HG03280 (cell line): ENCODE data around the gene HHATL.

Experiments
- ATAC-seq: cut with Tn5 transposase; IDR thresholded peaks from one replicate; pipeline ENCODE4 v1.9.1; 2021; ENCODE audit warnings: mild to moderate bottlenecking, moderate library complexity; ENCODE audit not compliant: unreplicated experiment

Gene HHATL

DNA sequence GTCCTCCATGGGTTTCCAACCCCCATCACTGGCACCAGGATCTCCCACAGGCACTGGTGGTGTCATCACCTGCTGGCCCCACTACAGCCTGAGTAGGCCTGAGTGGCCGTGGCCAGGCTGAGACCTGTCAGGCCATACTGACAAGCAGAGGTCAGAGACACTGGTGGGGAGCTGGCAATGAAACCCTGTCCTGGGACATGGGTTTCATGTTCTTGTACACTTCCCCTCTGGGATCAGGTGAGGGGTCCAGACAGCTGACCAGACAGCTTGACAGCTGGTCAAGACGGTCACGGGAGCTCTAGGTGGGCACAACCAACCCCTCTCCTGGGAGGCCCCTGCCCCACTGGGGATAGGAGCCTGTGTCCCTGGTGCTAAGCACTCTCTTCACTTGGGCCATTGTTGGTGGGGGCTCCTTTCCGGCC is 36.0 kb downstream of the HHATL start:
- no peak for ATAC-seq

DNA sequence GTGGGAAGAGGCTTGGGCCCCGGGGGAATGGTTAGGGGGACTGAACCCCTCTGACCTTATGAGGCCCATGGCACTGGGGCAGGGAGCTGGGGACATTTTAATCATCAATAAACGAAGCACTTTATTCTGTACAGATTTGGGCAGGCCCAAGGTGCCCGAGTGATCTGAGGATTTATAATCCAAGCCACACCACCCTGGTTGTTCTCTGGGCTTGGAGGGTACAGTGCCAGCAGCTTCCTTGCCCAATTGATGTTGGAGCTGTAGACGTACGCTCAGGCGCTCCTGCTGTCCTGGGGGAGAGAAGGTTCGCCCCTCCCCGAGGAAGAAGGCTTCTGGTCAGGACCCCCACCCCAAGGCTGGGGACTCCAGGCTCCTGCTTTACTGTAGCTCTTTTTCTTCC is 36.6 kb downstream of the HHATL start:
- no peak for ATAC-seq

DNA sequence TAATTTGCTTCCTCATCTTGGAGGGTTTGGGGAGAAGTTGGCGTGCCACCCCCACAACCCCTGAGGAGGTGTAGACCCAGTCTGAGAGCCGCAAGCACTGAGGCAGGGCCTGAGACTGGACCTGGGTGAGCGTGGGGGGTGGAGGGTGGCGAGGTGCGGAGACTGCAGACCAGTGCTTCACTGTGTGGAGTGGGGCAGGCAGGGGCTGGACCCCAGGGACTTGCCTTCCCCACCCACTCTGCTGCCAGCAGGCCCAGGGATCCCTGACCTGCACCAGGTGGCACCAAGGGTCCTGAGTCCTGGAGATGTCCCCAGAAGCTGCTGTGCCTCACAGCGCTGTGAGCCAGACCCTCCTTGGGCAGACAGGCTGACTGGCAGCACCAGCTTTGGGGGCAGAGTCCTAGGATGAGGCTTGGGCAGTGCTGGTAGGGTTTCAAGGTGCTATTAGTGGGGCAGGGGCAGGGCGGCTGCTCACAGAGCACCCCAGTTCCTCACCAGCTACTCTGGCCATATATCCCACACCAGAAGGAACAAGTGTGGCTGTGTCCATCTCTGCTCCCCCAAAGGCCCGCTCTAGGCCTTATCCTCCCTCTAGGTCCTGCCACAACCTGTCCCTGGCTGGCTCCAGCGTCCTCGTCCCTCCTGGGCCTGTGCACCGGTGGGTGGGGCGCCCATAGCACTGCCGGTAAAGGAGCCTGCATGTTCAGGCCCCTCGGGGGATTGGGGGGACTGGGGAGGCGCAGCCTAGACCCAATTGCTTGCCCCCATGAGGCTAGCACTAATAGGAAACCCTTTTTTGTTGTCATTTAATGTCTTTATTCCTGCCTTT is 37.3 kb downstream of the HHATL start:
- ATAC-seq = no peak

DNA sequence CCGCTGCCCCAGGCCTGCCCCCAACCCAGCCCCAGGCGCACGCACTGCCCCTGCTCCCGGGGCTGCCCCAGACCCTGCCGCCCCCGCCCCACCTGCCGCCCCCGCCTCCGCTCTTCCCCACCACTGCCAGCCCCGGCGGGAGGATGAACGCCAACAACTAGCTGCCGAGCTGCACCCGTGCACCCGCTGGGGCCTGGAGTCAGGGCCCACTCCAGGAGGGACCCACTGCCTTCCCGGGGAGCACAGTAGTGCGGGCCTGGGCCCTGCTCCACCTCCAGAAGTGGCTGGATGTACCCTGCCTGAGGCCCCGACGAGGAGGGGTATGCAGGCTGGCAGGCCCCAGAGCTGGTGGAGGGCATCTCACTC is 38.2 kb downstream of the HHATL start:
- ATAC-seq = no peak

DNA sequence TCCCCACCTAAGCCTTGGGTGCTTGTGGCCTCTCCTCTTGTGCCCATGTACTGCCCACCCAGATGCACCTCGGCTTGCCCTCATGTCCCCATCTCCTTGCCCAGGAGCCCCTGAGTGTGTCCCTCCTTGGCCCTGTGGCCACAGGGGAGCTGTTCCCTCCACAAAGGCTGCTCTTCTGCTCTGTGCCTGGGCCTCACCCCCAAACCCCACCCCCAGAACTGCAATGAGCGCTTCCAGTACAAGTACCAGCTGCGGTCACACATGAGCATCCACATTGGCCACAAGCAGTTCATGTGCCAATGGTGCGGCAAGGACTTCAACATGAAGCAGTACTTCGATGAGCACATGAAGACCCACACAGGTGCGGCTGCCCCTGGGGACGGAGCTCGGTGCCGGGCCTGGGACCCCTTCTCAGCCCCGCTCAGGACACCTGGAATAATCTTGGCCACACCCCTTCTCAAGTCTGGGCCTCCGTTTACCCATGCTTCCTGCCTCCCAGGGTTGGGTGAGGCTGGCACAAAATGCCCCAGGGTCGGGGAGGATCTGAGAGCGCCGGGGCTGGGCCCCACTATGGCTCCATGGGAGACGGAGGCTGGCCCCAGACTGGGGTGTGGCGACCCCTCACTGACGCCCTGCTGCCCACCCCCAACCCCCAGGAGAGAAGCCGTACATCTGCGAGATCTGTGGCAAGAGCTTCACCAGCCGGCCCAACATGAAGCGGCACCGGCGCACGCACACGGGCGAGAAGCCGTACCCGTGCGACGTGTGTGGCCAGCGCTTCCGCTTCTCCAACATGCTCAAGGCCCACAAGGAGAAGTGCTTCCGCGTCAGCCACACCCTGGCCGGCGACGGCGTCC is 38.8 kb downstream of the HHATL start:
- ATAC-seq = no peak

DNA sequence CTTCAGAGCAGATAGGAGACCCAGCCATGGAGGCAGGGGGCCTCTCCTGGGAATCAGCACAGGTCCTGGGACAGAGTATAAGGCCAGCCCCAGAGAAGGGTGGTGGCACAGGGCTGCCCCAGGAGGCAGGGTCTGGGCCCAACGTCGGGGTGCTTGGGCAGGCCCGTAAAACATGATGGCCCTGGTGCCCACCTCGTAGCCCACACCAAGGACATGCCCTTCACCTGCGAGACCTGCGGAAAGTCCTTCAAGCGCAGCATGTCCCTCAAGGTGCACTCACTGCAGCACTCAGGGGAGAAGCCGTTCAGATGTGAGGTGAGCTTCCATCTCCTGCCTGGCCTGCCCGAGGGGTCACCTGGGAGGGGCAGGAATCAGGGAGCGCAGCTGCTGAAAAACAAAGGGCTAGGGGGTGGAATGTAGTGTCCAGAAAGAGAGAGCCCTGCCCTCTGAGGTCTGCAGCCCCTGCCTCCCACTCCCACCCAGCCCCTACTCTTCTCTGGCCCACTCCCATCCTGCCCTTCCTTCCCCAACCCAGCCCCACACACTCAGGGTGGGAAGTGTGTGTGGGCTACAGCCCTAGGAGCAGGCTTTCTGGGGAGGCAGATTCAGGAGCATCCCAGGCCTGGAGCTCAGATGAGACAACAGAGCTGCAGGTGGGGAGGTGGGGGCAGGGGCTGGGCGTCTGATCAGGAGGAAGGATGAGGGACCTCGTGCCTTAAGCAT is 39.6 kb downstream of the HHATL start:
- no peak for ATAC-seq

DNA sequence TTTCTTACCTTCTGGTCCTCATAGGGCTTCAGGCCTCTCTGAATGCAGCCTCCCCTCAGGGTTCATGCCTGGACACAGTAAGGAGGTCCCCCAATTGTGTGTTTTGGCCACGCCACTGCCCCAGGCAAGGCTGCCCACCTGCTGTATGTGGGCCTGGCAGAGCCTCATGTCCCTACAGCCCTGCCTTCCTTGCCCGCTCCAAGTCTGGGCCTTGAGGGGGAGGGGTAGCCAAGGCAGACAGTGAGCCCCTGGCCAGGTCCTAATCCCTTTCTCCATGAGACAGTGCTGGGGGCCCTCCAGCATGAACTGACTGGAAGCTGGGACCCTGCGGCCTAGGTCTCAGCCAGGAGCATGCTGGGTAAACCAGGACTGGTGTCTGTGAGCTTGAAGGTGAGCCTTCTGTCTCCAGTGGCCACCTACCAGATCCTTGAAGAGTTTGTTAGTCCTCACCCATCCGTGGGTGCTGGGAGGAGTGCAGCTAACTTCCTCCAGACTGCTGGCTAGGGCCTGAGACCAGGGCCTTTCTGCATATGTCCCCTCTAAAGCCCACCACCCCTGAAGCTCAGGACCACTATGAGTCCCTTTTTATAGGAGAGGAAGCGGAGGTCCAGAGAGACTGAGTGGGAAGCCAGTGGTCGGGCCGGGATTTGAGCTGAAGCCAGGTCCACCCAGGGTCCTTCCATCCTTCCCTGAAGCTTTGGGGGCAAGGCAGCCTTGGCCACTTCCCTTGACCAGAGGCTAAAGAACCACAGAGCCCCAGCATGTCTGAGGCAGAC is 40.4 kb downstream of the HHATL start:
- ATAC-seq = no peak

DNA sequence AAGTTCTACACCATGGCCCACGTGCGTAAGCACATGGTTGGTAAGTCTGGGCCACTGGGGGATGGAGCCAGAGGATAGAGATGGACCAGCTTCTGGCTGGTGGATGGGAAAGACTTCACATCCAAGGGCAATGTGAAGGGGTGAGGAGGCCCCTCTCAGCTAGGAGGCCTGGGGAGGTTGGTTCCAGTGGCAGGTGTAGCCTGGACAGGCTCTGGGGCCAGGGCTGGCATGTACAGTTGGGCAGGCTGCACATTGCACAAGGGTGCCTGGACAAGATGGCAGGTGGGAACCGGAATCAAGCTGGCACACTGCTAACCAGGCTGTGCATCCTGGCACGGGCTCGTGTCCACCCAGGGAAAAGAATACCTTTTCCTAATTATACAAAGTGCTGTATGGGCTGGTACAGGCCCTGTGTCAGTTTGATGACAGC is 41.0 kb downstream of the HHATL start:
- no peak for ATAC-seq

DNA sequence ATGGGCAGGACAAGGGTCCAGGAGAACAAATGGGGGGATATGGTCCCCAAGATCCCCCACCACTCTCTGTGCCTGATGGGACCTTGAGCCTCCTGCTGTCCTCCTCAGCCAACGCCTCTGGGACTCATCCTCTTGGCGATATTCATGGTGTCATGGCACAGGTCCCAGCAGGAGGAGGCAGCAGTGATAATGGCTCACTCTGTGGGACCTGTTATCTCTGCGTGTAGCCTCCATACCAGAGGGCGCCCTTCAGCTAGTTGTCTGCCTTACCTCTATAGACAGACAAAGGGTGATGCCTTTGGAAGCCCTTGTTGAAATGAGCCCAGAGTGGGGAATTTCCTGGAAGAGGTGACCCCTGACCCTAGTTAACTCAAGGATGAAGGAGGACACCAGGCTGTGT is 41.7 kb downstream of the HHATL start:
- no peak for ATAC-seq

DNA sequence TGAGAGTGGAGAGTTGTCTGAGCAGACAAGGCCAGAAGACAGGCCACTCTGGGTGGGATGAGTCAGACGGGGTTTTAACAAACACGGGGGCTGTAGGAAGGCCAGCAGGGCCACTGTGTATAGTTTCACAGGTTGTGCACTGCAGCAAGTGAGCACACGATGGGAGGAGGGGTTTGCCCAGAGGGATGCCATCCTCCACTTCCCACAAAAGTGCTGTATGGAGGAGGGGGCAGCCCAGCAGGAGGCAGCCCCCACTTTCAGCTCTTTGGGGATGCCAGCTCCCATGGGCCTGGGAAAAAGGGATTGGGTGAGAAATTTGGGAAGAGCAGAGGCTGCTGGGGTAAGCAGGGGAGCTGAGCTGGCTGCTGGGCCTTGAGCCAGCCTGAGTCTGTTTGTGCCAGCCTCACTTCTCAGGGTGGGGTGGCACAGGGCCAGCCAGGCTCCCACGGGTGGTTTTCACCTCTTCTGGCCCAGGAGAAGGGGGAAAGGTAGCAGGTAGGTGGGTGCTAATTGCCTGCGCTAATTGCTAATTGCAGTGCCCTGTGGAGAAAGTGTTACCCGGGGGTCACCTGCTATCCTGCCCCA is 42.4 kb downstream of the HHATL start:
- no peak for ATAC-seq

DNA sequence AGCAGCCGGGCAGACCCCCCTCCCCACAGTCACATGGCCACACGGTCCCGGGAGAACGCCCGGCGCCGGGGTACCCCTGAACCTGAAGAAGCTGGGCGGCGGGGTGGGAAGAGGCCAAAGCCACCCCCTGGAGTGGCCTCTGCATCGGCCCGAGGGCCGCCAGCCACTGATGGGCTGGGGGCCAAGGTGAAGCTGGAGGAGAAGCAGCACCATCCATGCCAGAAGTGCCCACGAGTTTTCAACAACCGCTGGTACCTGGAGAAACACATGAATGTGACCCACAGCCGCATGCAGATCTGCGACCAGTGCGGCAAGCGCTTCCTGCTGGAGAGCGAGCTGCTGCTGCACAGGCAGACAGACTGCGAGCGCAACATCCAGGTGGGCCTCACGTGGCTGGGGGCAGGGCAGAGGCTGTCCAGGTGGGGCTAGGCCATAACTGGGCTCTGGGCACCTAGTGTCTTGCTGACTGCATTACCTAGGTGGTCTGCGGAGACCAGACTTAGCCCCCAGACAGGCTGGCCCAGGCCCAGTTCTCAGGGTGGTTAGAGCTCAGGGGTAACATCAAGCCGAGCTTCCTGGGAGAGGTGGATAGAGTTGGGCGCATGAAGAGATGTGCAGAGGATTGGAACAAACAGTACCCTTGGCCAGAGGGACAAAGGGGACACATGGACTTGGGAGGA is 43.0 kb downstream of the HHATL start:
- no peak for ATAC-seq

DNA sequence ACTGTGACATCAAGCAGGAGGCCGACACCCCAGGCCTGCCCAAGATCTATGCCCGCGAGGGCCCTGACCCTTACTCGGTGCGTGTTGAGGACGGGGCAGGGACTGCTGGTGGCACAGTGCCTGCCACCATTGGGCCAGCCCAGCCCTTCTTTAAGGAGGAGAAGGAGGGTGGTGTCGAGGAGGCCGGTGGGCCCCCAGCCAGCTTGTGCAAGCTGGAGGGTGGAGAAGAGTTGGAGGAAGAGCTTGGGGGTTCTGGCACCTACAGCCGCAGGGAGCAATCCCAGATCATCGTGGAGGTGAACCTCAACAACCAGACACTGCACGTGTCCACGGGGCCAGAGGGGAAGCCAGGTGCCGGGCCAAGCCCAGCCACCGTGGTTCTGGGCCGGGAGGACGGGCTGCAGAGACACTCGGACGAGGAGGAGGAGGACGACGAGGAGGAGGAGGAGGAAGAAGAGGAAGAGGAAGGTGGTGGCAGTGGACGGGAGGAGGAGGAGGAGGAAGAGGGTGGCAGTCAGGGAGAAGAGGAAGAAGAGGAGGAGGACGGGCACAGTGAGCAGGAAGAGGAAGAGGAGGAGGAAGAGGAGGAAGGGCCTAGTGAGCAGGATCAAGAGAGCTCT is 43.7 kb downstream of the HHATL start:
- ATAC-seq = no peak

DNA sequence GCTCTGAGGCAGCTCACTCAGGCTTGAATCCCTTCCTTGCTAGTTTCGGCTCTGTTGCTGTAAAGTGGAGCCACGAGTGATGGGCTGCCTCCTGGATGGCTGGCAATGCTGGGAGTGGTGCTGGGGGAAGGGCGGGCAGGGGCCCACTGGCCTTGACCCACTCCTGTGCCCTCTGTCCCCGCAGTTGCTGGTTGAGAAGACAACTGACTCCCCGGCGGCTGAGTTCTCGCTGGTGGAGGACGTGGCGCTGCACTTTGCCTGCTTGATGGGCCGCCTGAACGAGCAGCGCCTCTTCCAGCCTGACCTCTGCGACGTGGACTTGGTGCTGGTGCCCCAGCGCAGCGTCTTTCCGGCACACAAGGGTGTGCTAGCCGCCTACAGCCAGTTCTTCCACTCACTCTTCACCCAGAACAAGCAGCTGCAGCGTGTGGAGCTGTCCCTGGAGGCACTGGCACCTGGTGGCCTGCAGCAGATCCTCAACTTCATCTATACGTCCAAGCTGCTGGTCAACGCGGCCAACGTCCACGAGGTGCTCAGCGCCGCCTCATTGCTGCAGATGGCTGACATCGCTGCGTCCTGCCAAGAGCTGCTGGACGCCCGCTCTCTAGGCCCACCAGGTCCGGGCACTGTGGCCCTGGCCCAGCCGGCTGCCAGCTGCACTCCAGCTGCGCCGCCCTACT is 44.4 kb downstream of the HHATL start:
- ATAC-seq = no peak

DNA sequence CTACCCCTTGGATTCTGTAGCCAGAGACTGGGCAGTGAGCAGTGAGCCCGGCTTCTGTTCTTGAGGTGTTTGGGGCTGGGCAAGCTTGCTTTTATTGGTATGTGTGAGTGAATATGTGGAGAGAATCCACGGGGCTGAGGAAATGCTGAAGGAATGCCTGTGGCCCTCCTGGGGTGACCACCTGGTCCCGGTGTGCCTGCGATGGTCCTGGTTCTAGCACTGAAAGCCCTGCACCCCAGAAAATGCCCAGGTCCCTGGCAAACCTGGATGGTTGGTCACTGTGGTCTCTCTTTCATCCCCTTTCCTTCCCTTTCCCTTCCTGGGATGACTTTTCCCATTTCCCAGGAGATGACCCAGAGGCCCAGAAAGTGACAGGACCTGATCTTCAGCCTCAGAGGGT is 44.9 kb downstream of the HHATL start:
- ATAC-seq = no peak

DNA sequence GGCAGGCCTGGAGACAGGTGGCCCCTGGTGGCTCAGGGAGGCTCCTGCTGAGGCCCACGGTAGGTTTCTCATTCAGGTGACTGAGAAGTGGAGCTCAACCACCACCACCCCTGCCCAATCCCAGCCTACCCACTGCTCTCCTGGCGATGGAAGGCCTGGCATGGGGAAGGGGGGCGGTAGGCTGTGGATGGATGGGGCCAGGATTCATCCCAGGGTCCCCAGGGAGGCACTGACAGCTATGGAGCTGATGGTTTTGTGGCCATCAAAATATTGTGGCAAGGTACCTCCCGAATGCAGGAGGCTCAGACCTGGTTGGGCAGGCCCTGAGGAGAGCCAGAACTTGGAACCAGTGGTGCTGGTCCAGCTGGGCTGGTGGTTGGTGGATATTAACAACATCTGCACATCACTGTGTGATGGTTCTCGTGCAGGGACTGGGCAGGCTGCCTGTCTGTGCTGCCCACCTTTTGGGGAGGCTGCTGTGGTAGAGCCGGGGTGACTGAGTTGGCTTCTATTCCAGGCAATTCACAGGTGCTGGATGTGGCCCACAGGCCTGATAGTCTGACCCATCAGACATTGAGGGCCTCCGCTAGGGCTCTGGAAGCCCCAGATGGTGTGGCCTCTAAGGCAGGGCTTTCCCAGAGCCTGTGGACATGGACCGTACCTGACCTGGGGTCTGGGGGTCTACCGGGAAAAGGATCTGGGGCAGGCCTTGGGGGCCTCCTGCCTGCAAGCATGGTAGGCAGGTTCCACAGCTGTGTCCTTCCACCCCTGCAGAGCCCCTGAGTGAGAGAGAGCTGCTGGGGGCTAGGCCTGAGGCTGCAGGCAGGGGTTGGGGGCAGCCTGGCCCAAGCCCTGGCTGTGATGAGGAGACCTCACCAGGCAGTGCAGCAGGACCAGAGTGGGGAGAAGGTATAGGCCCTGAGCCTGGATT is 45.7 kb downstream of the HHATL start:
- ATAC-seq = no peak

DNA sequence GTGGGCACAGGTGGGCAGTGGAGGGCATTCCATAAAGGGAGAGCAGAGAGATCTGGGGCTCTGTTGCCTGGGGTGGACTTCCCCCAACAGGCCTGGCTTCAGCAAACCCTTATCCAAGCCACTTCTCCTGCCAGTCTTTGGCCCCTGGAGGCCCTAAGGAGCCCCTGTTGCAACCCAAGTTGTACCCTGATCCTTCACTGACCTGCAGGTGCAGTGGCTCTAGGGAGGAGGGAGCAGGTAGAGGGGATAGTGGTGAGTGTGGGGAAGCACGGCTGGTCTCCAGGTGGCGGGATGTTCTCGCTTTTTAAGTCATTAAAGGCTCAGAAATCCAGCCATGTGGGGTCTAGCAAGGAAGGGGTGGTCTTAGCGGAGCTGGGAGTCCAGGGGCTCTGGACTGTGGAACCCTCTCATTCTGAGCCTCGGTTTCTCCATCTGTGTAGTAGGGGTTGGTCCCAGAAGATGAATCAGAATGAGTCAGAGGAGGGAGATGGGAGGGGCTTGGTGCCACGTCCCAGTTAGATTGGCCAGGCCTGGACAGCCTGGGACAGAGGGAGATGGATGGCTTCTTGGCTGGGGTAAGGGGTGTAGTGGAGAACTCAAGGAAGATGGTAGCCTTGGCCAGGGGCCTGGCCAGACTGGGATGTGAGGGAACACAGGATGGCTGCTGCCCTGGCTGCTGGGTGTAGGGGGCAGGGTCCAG is 46.5 kb downstream of the HHATL start:
- no peak for ATAC-seq

DNA sequence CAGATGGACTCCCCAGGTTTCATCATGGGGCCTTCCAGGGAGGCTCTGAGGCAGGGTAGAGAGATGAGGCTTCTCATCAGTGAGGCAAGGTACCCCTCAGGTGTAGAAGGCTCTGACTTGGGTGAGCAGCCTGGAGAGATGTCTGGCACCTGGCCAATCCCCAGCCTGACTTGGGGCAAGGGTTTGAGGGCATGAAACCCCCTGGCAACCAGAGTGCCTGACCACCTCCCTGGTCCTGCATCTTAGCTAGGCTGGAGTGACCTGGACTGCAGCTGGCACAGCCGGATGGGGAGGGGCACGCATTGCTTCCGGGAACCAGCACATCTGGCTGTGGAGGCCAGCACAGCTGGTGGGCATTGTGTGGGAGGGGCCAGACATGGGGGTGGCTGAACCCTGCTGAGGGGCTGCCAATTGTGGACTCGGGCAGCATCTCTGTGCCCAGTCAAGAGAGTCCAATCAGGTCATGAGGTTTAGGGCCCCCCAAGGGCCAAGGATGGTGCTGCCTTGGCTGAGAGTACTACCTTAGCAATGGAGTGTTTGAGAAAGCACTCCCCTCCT is 47.2 kb downstream of the HHATL start:
- ATAC-seq = no peak
